ENCODE results near the gene PPIG. TPM values are rescaled to one million over a fixed set of nuclear protein-coding genes. Genes with fewer than 3 reads are reported as not detected.

The PPIG gene
- total and polyA plus RNA-seq, 8 donors: 22.0 to 98.8 (median 27.9) TPM

DNA sequence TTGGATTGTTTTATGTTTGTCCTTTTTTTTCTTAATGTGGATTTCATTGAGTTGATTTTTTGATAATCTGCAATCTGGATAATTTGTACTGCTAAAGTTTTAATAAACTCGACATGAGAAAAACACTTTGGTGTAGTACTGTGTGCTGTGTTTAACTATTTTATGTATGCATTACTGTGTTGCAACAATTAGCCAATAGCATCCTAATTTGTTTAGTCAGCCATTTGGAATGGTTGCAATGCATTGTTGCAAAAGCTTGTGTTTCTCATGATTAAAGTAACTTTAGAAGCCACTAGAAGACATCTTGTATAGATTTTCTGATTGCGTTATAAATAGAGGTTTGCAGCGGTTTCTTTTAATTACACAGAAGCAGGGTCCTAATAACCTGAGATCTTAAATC lies 53.5 kb downstream of the PPIG start:
- H3K27me3 ChIP-seq: no peaks in the 10 kb centered on the region
- 93 to 96% (median 95%) methylated on average over 3 of the region's 3 CpGs for WGBS, 5 donors
- H3K4me3 ChIP-seq: no peak overlapping the region
- DNase-seq: no peak
- H3K36me3 ChIP-seq: peaks cover 21 to 63% (median 54%) of the 10 kb centered on the region in 4 donors
- TF ChIP-seq EP300 (IDR thresholded peaks at IDR 0.05) (no peak), POLR2A (IDR thresholded peaks at IDR 0.05) (no peak)
- intact Hi-C loops (cut with DNase I; ENCODE audit: low total_unique reads): no loop called here
- no peak overlapping the region for H3K27ac ChIP-seq
- peaks cover 0 to 20% (median 8%) of the 10 kb centered on the region in 4 donors for H3K4me1 ChIP-seq
- H3K9me3 ChIP-seq: no peaks in the 10 kb centered on the region

DNA sequence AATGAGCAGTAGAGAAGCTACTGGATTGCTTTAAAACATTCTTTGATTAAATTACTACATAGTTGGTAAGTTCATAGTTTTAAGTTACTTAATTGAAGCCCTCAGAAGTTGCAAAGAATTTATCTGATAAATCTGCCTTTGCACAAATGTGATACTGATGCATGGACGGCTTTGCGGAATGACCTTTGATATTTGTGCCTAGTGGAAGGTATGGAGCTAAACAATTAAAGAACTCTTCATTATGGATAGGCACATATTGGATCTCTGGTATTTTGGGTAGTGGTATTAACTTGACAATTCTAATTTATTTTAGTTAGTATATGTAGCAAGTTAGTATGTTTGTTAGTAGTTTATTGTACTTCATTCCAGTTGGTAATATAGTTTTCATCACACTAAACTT lies 56.0 kb downstream of the PPIG start:
- TF ChIP-seq POLR2AphosphoS5 (IDR thresholded peaks at IDR 0.05) (no peak), EP300 (IDR thresholded peaks at IDR 0.05) (no peak), POLR2A (IDR thresholded peaks at IDR 0.05) (no peak)
- TF ChIP-seq, protein P1, sequence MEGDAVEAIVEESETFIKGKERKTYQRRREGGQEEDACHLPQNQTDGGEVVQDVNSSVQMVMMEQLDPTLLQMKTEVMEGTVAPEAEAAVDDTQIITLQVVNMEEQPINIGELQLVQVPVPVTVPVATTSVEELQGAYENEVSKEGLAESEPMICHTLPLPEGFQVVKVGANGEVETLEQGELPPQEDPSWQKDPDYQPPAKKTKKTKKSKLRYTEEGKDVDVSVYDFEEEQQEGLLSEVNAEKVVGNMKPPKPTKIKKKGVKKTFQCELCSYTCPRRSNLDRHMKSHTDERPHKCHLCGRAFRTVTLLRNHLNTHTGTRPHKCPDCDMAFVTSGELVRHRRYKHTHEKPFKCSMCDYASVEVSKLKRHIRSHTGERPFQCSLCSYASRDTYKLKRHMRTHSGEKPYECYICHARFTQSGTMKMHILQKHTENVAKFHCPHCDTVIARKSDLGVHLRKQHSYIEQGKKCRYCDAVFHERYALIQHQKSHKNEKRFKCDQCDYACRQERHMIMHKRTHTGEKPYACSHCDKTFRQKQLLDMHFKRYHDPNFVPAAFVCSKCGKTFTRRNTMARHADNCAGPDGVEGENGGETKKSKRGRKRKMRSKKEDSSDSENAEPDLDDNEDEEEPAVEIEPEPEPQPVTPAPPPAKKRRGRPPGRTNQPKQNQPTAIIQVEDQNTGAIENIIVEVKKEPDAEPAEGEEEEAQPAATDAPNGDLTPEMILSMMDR (IDR thresholded peaks at IDR 0.05): no peak
- intact Hi-C loops (cut with DNase I; ENCODE audit: low total_unique reads): no loop called here
- WGBS, 5 donors: 69 to 81% (median 73%) methylated on average over 2 of the region's 2 CpGs
- no peaks in the 10 kb centered on the region for H3K27me3 ChIP-seq
- H3K9me3 ChIP-seq: no peaks in the 10 kb centered on the region
- peaks cover 0 to 20% (median 8%) of the 10 kb centered on the region in 4 donors for H3K4me1 ChIP-seq
- H3K36me3 ChIP-seq: peaks cover 9 to 38% (median 29%) of the 10 kb centered on the region in 4 donors
- no peak overlapping the region for H3K4me3 ChIP-seq
- DNase-seq: no peak
- no peak overlapping the region for H3K27ac ChIP-seq

DNA sequence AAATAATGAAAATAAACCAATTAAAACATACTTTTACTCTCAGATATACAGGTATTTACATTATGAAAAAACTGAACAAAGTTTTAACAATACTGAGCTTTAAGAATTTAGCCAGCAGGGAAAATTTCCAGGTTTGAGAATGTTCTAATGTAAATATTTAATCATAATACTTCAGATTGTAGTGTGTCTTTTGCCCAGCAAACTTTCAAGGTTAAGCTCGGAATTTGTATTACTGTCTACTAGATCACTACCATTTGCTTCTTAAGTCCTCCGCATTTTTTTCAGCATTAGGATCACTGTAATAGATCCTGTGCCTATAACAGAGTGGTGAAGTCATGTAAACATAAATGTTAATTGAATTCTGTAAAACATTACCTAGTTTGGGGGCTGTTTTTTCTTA lies 57.3 kb downstream of the PPIG start:
- intact Hi-C loops (cut with DNase I; ENCODE audit: low total_unique reads): no loop called here
- Histone ChIP-seq H3K36me3 (peaks cover 0 to 24% (median 15%) of the 10 kb centered on the region in 4 donors), H3K4me3 (no peak overlapping the region), H3K9me3 (no peaks in the 10 kb centered on the region), H3K27ac (no peak overlapping the region), H3K27me3 (no peaks in the 10 kb centered on the region), H3K4me1 (peaks cover 0 to 20% (median 8%) of the 10 kb centered on the region in 4 donors)
- peak in 1 of 2 donors; percentile 26 for DNase-seq
- no peak for TF ChIP-seq POLR2A (IDR thresholded peaks at IDR 0.05)
- no peak for TF ChIP-seq EP300 (IDR thresholded peaks at IDR 0.05)
- TF ChIP-seq POLR2AphosphoS5 (IDR thresholded peaks at IDR 0.05): no peak
- TF ChIP-seq, protein P1 (IDR thresholded peaks at IDR 0.05): no peak
- 32 to 54% (median 49%) methylated on average over 2 of the region's 2 CpGs for WGBS, 5 donors

DNA sequence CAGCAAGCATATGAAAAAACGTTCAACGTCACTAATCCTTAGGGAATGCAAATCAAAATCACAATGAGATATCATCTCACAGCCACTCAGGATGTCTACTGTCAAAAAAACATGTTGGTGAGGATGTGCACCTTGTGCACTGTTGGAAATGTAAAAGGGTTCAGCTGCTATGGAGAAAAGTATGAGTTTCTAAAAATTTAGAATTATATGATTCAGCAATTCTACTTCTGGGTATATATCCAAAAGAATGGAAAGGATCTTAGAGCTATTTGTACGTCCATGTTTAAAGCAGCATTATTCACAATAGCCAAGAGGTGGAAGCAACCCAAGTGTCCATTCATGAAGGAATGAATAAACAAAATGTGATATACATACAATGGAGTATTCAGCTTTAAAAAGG lies 60.0 kb downstream of the PPIG start:
- Histone ChIP-seq H3K4me1 (peaks cover 0 to 20% (median 8%) of the 10 kb centered on the region in 4 donors), H3K4me3 (no peak overlapping the region), H3K27me3 (no peaks in the 10 kb centered on the region), H3K36me3 (no peaks in the 10 kb centered on the region), H3K27ac (no peak overlapping the region), H3K9me3 (no peaks in the 10 kb centered on the region)
- no peak for DNase-seq
- intact Hi-C loops (cut with DNase I; ENCODE audit: low total_unique reads): no loop called here
- TF ChIP-seq EP300 (IDR thresholded peaks at IDR 0.05): no peak
- TF ChIP-seq, protein P1 (IDR thresholded peaks at IDR 0.05): no peak
- 56 to 67% (median 59%) methylated on average over 3 of the region's 3 CpGs for WGBS, 5 donors

DNA sequence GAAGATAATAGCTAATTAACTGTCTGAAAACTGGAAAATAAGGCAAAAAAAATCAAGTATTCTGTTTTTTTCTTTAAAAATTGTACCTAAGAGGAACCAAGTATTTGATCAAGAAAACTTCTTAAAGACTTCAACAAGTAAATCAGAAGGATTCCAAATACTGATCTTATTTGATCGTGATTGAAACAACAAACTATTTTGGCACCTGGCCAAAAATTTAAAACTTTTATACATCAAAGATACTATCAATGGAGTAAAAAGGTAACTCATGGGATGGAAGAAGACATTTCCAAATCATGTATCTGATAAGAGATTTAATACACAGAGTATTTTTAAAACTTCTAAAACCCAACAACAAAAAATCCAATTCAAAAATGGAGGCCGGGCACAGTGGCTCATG lies 63.3 kb downstream of the PPIG start:
- intact Hi-C loops (cut with DNase I; ENCODE audit: low total_unique reads): no loop called here
- no peak for DNase-seq
- WGBS, 5 donors: 77 to 85% (median 81%) methylated on average over 2 of the region's 2 CpGs
- no peaks in the 10 kb centered on the region for H3K27me3 ChIP-seq
- no peaks in the 10 kb centered on the region for H3K4me1 ChIP-seq
- H3K4me3 ChIP-seq: no peak overlapping the region
- no peaks in the 10 kb centered on the region for H3K9me3 ChIP-seq
- H3K36me3 ChIP-seq: no peaks in the 10 kb centered on the region
- TF ChIP-seq, protein P1 (IDR thresholded peaks at IDR 0.05): no peak
- TF ChIP-seq POLR2A (IDR thresholded peaks at IDR 0.05): no peak
- no peak for TF ChIP-seq EP300 (IDR thresholded peaks at IDR 0.05)
- TF ChIP-seq POLR2AphosphoS5 (IDR thresholded peaks at IDR 0.05): no peak
- H3K27ac ChIP-seq: no peak overlapping the region

All from stomach (tissue), 9 donors.